Renal cortex interstitium (tissue), 11 donors: ENCODE measurements around the gene AGBL3. TPM values are rescaled to one million over a fixed set of nuclear protein-coding genes. Genes with fewer than 3 reads are reported as not detected.
"Not testable (repeated sequence)": the region's sequence is repeated elsewhere in the genome, so short reads cannot be mapped to it uniquely, and the experiment has no call there.

Experiments
- DNase-seq, 11 donors: peaks; one replicate each; pipeline ENCODE4 v3.0.0-alpha.2; 2013; ENCODE audit warnings: low read depth in 9 of 11, low spot score in 4 of 11; ENCODE audit errors: extremely low read depth in 1 of 11
- polyA plus RNA-seq, 3 donors: library from polyadenylated mRNA; unstranded; fragments of 120-200 nt; gene quantifications; one replicate each; pipeline ENCODE4 v1.2.1, GENCODE V29; 2013; ENCODE audit not compliant: insufficient read length in 3 of 3

Gene AGBL3
- polyA plus RNA-seq, 3 donors = 9.1 to 21.3 (median 10.4) TPM

GRCh38 chr7:135171581-135172291 is 185.4 kb downstream of the AGBL3 start:
- not testable (repeated sequence) for DNase-seq

DNA sequence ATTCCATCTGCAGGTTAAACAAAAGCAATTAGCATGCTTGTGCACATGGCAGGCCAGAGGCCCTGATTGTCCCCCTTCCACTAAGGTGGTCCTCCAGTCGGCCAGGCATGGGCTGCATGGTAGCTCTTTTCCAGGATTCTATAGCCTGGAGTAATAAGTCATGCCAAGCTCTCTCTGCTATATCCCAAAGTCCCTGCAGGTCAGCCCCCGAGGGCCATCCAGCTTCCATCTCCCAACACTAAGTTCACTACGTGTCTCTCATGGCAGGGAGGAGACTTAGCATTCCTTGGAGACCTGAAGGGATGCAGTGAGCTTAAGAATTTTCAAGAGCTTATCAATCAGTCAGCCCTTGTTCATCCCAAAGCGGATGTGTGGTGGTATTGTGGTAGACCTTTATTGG is 187.6 kb downstream of the AGBL3 start:
- not testable (repeated sequence) for DNase-seq

DNA sequence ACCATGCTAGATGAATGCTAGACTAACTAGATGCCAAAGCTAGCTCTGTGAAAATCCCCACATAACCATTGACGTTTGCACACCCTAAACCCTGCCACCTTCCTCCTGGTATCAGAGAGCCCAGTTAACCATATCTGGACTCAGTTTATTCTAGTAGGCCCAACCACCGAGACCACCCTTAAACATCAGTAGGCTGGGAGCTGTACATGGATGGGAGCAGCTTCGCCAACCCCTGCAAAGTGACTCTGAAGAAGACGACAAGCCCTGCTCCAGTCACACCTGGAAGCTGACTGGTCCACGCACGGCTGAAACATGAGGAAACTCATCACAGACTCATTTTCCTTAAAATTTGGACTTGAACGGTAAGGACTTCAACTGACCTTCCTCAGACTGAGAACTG is 188.6 kb downstream of the AGBL3 start:
- no peak for DNase-seq

GRCh38 chr7:135175931-135176330 is 189.6 kb downstream of the AGBL3 start:
- no peak for DNase-seq

- no peak for DNase-seq
Measured at GRCh38 chr7:135177028-135177696, 190.9 kb downstream of the AGBL3 start.

- DNase-seq = no peak
Measured at GRCh38 chr7:135178364-135178763, 192.1 kb downstream of the AGBL3 start.

- no peak for DNase-seq
Measured at GRCh38 chr7:135179321-135179925, 193.1 kb downstream of the AGBL3 start.

DNA sequence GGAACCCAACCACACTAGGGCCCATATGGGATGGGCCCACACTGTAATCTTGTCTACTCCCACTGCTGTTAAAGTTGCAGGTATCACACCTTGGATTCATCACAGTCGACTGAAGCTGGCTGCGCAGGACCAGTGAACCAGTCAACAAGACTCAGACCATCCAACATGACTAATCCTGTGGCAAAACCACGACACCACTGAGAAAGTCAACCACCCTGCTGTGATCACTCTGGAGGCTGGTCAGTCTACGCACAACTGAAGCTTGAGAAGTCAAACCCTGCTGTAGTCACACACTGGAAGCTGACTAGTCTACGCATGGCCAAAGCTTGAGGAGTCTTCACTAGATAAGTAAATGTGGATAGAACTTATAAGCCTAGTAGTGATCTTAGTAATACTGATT is 193.8 kb downstream of the AGBL3 start:
- no peak for DNase-seq

DNA sequence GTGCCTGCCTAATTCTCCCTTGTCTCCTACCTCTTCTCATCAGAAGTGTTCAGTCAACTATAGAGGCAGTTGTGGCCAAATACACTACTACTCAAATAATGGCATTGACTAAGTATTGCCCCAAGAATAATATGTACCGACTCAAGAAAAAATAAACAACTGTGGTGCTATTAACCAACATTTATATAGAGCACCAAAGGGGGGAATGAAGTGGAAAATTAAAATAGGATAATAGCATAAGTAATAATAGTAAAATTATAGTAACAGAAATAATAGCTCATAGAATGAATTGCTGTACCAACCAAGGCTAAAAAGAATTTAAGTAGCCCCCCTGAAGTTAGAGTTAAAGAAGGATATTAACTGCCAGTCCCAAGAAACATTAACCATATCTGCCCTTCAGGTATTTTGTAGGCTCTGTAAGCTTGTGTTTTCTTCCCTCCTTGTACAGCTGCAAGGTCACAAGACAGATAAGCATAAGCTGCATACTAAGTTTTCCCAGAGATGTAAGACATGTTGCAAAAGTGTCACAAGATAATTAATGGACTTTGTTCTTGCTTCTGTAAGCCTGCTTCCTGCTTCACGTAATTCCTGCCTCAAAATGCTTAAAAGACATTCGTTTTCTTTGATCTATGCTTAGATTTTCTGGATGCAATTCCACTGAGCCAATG is 195.1 kb downstream of the AGBL3 start:
- DNase-seq = no peak

DNA sequence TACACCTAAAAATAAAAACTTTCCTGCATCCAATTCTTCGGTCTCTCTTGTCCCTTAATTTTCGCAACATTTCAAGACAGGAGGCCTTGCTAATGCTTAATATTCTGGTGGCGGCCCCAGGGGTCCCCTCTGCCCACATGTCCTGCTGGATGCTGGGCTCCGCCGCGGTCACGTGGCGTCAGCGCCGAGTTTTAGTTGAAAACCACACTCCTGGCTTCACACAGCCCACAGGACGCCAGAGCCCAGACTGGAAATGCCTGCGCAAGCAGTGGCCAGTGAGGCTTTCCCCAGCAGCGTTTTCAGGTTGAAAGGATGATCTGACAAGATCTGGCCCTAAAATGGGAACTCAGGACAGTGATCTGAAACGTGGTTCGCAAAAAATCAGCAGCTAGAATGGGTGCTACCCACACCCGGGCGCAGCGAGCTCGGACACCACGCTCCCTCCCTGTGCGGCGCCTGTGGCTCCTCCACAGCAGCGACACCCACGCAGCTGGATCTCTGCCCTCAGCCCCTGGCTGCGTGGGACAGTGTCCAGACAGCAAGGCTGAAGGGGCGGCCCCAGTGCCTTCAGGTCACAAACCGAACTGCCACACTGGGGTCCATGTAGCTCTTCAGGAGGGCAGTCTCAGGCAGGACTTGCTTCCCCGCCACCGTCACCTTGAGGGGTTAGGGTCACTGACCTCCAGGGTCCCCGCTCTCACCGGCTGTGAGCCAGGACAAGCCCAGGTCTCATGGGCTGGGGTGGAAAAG is 195.8 kb downstream of the AGBL3 start:
- no peak for DNase-seq

DNA sequence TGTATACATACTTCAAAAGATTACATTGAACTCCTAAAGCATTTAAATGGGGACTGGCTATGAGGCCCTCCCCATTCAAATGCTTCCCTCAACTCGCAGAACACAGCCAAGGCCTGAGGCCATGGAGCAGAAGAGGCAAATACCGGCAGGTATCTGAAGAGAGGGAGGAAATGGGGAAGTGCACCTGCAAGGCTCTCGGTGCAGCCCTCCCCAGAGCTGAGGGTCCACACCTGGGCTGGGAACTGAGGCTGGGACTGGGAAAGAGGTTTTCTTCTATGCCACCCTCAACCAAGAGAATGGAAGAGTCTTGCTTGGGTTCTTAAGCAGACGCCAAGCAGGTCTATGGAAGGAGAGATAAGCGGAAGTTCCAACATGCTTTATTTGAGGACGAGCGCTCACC is 197.2 kb downstream of the AGBL3 start:
- DNase-seq = no peak

DNA sequence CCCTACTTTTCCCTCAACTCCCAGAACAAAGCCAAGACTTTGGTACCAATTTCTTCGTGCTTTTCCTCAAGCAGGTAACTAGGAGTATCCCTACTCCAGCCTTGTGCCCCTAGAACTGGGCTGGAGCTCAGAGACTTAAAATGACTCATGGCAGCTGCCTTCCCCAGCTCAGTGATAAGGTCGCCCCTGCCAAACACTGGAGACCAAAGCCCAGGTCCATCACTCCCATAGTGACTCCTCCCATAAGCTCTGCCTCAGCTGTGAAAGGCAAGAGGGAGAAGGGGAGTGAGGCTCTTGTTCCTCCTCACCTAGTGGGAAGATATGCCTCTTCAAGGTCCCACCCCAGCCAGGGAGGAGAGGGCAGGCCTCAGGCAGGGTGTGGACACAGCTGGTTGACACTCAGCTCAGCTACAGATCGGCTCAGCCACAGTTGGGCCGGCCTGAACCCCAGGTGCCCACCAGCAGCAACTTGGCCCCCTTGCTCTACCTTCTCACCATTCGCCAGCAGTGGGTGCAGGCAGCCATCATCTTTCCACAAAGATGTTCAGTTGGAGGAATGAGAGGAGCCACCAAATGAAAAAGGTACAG is 198.0 kb downstream of the AGBL3 start:
- DNase-seq = no peak

Other genes starting within 250 kb of the AGBL3 start
- gene CALD1, start 206.9 kb upstream of the AGBL3 start, polyA plus RNA-seq = 100 to 1,000 TPM; 220 to 274 (median 274) TPM
- gene TMEM140, start 161.6 kb downstream of the AGBL3 start, polyA plus RNA-seq = 10 to 100 TPM; 28.1 to 33.4 (median 30.0) TPM
- 10 to 100 TPM; 70.3 to 76.4 (median 70.6) TPM for gene CYREN, start 184.2 kb downstream of the AGBL3 start, polyA plus RNA-seq
- 10 to 100 TPM; 50.9 to 70.3 (median 51.2) TPM for gene WDR91, start 225.0 kb downstream of the AGBL3 start, polyA plus RNA-seq
- gene STRA8, start 247.3 kb downstream of the AGBL3 start, polyA plus RNA-seq = under 1 TPM; 0.17 to 0.33 (median 0.30) TPM